NCI-H2171 treated with DMSO at 0.1 percent for 48 hours (cell line): Measurements from ENCODE around the gene OBSL1.

Source experiments
- DNase-seq: peaks from one replicate; lab custom pipeline; 2025; lab: John Stamatoyannopoulos, UW

OBSL1 gene

DNA sequence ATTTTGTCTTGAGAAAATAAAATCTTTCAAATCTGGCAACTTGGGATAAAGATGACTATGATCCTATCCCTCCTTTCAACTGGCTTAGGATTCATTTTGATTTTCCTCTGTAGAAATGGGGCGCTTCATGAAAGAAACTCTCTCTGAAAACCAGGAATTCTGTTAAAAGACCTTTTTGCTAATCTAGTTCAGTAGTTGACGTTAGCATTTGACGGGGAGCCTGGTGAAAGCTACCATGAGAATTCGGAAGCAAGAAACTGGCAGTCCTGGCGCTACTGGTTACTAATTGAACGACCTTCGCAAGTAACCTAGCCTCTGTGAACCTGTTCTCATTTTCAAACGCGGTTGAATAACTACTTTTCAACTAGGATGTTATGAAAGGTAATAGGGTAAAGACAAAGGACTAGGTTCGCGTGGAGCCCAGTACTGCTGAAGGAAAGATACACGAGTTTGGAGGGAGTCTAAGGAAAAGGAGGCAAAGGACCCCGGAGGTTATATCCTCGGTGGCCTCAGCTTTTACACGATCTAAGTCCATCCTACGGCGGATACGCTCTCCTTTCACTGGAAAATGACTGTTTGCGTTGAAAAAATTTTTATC is 25.7 kb upstream of the OBSL1 start:
- no peak for DNase-seq

DNA sequence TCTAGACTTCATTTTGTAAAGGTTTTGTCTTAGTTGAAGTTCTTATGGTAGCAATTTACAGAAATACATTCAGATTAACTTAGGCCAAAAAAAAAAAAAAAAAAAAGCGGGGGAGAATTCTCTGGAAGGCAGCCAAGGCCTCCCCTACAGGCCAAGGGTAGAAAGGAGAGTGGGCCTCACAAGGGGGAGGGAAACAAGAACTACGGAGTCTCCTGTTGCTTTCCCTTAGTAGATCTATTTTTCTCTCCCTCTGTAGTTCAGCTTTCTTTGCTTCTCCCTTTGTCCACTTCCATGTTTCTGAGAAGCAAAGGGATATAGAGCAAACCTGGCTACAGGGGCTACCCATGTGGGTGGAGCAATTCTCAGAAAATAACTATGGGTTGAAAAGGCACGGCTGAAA is 23.9 kb upstream of the OBSL1 start:
- DNase-seq, result no peak

- no peak for DNase-seq
Measured at GRCh38 chr2:219593154-219593553, 21.8 kb upstream of the OBSL1 start.

DNA sequence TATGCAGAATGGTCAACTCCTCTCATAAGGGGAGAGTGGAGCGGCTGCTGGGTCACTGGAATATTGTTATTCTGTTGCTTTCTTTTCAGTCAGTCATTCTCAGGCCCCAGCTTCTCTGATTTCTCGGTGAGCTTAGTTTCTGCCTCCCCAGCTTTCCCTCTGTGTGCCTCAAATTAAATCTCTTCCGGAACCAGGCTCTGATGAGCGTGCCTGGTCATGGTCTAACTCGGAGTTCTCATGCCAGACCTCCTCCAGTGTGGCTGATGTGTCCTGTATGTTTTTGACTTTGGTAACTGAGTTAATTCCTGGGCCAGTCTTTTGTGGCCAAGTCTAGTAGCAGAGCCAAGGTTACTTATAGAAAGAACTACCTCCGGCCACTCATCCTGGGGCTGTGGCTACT is 21.4 kb upstream of the OBSL1 start:
- DNase-seq, result no peak

- no peak for DNase-seq
Measured at GRCh38 chr2:219591091-219591490, 19.8 kb upstream of the OBSL1 start.

DNA sequence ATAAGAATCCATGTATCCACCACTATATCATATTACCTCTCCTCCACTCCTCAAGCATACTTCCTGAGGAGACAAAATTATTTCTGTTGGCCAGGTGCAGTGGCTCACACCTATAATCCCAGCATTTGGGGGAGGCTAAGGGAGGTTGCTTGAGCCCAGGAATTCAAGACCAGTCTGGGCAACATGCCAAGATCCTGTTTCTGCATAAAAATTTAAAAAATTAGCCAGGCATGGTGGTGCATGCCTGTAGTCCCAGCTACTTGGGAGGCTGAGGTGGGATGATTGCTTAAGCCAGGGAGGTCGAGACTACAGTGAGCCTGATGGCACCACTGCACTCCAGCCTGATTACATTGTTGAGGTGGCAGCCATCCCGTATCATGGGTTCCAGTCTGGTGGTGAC is 10.0 kb upstream of the OBSL1 start:
- DNase-seq, result no peak

GRCh38 chr2:219578811-219579613 is 7.7 kb upstream of the OBSL1 start:
- no peak for DNase-seq

DNA sequence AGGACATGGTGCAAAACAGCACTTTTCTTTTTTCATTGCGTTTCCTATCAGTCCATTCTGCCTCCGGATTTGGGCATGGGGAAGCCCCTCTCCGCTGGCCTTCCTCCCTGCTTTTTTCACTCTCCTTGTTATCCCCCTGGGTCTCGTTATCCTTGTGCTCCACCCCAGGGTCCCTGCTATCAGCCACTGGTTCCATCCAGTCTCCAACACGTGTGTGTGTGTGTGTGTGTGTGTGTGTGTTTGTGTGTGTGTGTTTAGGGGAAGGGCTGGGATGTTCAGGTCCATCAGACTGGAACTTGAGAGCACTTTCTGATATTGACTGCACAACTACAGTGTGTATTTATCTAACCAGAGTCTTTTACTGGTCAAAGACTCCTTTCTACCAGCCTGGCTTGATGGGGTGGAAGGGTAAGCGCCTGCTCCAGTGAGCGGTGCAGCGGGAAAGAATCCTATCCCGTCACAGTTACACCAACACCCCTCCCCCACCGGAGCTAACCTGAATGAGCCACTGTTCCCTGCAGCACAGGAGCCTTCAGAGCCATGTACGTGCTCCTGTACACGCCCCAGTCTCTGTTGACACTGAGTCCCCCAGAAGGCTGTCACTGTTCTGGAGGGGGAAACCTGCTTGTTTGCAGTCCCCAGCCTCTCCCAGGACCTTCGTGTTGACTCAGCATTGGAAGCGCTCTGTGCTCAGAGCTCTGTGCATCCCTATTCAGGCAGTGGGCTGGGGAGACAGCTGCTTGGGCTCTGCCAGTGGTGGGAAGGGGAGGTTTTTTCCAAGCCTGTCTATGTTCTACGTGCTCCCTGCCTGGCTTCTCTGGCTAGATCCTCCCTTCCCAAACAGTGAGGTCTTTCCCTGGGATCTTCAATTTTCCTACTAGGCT is 5.4 kb upstream of the OBSL1 start:
- peak; percentile 49 for DNase-seq

DNA sequence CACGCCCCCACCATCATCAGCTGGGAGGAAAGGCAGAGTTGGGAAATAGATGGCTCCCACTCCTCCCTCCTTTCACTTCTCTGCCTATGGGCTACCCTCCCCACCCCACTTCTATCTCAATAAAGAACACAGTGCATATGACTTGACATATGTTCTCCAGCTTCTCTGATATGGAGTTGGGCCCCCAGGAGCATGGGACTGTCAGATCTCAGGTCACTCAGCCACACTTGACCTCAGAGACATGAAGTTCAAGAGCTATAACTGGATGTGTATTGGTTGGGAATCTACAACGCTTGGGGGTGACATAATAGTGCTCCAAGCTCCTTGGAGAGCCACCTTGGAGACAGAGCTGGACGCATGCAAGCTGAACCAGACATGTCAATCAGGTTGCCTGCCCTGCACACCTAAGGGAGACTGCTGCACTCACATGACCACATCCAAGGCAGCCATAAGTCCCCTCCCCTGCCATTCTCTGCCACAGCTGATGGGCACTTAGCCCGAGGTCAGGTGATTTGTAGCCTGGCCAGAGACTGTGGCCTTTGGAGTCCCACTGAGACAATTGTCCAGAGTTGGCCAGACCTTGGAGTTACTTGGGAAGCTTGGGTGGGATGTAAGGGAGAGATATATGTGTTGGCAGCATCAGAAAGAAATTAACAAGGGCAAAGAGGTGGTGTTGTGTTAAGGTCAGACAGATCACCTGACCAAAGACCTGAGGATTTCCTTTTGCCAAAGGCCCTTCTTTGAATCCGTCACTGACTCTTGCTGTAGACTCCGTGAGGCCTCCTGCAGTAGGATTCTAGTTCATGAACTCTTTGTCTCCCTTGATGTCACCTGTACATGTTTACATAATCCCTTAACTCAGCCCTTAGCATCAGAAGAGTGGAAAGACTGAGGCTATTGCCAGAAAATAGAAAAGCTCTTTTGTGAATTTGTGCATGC is 4.5 kb upstream of the OBSL1 start:
- no peak for DNase-seq

- no peak for DNase-seq
Measured at GRCh38 chr2:219574484-219575311, 3.4 kb upstream of the OBSL1 start.

- DNase-seq, result peak; percentile 67
Measured at GRCh38 chr2:219573166-219573565, 1.8 kb upstream of the OBSL1 start.

DNA sequence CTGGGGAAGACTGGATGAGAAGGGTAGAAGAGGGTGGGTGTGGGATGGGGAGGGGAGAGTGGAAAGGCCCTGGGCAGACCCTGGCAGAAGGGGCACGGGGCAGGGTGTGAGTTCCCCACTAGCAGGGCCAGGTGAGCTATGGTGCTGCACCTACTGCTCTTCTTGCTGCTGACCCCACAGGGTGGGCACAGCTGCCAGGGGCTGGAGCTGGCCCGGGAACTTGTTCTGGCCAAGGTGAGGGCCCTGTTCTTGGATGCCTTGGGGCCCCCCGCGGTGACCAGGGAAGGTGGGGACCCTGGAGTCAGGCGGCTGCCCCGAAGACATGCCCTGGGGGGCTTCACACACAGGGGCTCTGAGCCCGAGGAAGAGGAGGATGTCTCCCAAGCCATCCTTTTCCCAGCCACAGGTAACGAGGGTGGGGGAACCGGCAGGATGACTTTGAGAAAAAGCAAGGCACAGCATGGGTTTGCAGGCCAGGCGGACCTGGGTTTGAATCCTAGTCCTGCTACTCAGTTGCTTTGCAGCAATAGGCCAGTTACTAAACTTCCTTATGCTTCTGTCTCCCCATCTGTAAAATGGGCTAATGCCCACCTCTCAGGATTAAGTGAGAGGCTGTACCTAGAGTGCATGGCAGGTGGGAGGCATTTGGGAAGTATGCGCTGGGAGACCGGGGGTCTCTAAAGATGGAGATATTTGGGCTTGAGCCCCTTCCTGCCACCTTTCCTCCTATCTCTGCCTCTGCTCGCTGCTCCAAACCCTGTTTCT is 1.1 kb upstream of the OBSL1 start, which contains the start of gene INHA:
Gene INHA, plus strand, starts transcription at position 74 of the 765 bp plus-strand sequence. Its CDS starts 65 bp downstream, at position 139.
- DNase-seq, result no peak

DNA sequence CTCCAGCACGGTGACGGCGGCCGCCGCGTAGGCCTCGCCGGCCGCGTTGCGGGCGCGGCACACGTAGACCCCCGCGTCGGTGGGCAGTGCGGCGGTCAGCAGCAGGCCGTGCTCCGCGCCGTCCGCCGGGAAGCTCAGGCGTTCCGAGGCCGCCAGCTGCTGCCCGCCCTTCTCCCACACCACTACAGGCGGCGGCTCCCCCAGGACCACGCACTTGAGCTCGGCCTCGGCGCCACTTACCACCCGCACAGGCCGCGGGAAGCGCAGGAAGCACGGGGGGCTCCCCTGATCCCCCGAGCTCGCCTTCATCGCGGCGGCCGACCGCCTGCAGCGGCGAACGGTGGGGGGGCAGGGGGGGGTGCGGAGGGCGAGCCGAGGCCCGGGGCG is 422 bp downstream of the OBSL1 start:
- no peak for DNase-seq

DNA sequence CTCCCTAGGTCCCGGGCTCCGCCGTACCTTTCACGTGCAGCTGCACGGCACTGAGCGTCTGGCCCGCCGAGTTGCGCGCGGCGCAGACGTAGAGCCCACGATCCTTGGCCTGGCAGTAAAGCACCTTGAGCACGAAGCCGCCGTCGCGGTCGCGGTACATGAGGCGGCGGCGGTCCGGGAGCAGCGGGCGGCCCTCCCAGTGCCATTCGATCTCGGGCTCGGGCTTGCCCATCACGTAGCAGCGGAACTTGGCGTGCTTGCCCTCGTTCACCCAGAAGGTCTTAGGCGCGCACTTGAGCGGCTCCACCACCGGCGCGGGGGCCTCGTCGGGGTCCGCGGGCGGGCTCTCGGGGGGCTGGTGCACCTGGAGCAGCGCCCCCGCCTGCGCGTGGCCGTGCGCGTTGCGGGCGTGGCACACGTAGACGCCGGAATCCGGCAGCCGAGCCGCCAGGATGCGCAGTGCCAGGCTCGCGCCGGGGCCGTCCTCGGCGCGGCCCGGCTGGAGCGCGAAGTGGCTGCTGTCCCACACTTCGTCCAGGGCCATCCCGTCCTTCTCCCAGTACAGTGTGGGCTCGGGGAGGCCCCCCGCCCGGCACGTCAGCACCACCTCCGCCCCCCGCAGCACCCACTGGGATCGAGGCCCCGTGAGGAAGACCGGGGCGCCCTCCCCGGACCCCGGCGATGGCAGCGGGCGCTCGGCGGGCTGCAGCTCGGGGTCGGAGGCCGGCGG is 980 bp downstream of the OBSL1 start:
- peak; percentile 10 for DNase-seq

- DNase-seq, result no peak
Measured at GRCh38 chr2:219569635-219570034, 1.7 kb downstream of the OBSL1 start.

DNA sequence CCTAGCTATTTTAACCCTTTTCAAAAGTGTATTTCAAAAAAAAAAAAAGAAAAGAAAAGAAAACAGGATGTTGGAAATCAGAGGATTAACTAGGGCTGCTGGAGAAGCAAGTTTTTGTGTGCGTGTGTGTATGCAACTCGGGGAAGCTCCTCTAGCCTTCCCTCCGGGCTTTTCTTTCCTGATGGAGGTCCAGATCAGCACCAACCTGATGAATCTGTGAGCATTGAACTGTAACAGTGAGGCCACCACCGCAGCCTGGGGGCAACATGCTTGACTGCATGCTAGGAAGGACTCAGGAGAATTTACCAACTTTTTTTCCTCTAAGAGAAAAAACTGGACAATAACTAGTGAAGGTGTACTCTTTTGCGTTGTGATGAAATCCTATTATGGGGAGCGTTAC is 2.3 kb downstream of the OBSL1 start:
- DNase-seq, result no peak

DNA sequence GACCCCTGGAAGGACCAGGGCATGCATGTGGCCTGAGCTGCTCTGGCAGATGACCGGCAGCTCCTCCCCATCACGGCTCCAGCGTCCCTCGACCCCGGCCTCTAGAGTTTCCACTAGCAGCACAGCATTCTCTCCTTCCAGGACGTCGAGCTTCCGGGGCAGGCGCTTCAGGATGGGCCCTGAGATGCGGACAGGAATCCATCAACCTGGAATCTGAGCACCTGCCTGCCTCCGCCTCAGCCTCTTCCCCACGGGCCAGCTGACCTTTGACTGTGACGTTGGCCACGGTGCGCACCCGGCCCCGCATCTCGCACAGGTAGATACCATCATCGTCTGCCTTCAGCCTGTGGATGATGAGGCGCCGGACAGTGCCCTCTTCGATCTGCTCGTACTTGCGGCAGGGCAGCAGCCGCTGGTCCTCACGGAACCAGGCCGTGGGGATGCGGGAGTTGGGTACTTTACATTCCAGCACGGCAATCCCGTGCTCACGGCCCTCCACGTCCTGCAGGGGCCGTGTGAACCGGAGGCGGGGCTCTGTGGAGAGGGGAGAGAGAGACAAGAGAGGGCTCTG is 3.5 kb downstream of the OBSL1 start:
- DNase-seq, result no peak

DNA sequence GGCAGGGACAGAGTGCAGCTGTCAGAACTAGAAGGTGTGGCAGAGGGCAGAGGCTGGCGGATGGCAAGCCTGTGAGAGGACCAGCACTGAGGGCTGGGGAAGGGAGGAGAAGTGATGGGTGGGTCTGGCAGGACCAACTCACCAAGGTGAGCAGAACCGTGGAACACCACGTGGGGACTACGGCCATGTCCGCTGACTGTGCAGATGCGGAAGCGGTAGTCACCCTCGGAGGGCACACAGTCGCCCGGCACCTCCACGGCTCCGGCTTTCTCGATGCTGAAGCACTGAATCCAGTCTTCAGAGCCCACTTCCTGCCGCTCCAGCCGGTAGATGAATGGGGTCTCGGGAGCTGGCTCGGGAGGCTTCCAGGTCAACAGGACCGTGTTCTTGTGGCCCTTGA is 4.2 kb downstream of the OBSL1 start:
- DNase-seq, result no peak

GRCh38 chr2:219566640-219567039 is 4.7 kb downstream of the OBSL1 start:
- DNase-seq, result no peak
